H9 (cell line): ENCODE data around the gene TIMM10. TPM values are rescaled to one million over a fixed set of nuclear protein-coding genes. Genes with fewer than 3 reads are reported as not detected.

Experiments
- DNase-seq: peaks from one replicate; pipeline ENCODE4 v3.0.0-alpha.2; 2017
- H2AFZ ChIP-seq: one replicate; pipeline ENCODE4 v1.6.1; 2013; ENCODE audit warnings: mild to moderate bottlenecking, low read length, control low read depth, moderate library complexity
- H2AK5ac ChIP-seq: 2 replicates; pipeline ENCODE4 v1.6.1; 2013; ENCODE audit warnings: low read length, control low read depth, mixed read lengths; ENCODE audit not compliant: insufficient read length
- H2BK120ac ChIP-seq: one replicate; pipeline ENCODE4 v1.6.1; 2013; ENCODE audit warnings: low read depth, mild to moderate bottlenecking, low read length, control low read depth, inconsistent platforms; ENCODE audit not compliant: poor library complexity, severe bottlenecking
- H2BK12ac ChIP-seq: 2 replicates; pipeline ENCODE4 v1.6.1; 2013; ENCODE audit warnings: low read length, control low read depth, mixed read lengths, low read depth; ENCODE audit not compliant: insufficient read length
- H2BK15ac ChIP-seq: 2 replicates; pipeline ENCODE4 v1.6.1; 2013; ENCODE audit warnings: low read depth, low read length, control low read depth
- H2BK20ac ChIP-seq: one replicate; pipeline ENCODE4 v1.6.1; 2013; ENCODE audit warnings: low read depth, mild to moderate bottlenecking, low read length, control low read depth, inconsistent platforms; ENCODE audit not compliant: poor library complexity, severe bottlenecking
- H2BK5ac ChIP-seq: 2 replicates; pipeline ENCODE4 v1.6.1; 2013; ENCODE audit warnings: low read length, control low read depth, mixed read lengths; ENCODE audit not compliant: insufficient read length
- H3K14ac ChIP-seq: 2 replicates; pipeline ENCODE4 v1.6.1; 2013; ENCODE audit warnings: low read length, control low read depth; ENCODE audit not compliant: insufficient read depth
- H3K18ac ChIP-seq: 2 replicates; pipeline ENCODE4 v1.6.1; 2013; ENCODE audit warnings: low read depth, mild to moderate bottlenecking, mixed read lengths, low read length, control low read depth; ENCODE audit not compliant: insufficient read length
- H3K23ac ChIP-seq: 2 replicates; pipeline ENCODE4 v1.6.1; 2013; ENCODE audit warnings: low read length, control low read depth, mixed read lengths, low read depth; ENCODE audit not compliant: insufficient read length
- H3K23me2 ChIP-seq: 2 replicates; pipeline ENCODE4 v1.6.1; 2013; ENCODE audit warnings: low read depth, mild to moderate bottlenecking, mixed read lengths, low read length, control low read depth; ENCODE audit not compliant: insufficient read length, poor library complexity, severe bottlenecking
- H3K27ac ChIP-seq: 2 replicates; pipeline ENCODE4 v1.5.1; 2013; ENCODE audit warnings: low read length, control low read depth, mixed read lengths, low read depth; ENCODE audit not compliant: insufficient read length
- H3K27me3 ChIP-seq: 2 replicates; pipeline ENCODE4 v1.6.1; 2013; ENCODE audit warnings: low read length, control low read depth, inconsistent platforms; ENCODE audit not compliant: insufficient read depth
- H3K4ac ChIP-seq: 2 replicates; pipeline ENCODE4 v1.6.1; 2013; ENCODE audit warnings: low read depth, mild to moderate bottlenecking, control low read depth, inconsistent platforms, low read length, moderate library complexity
- H3K4me1 ChIP-seq: 2 replicates; pipeline ENCODE4 v1.6.1; 2013; ENCODE audit warnings: low read length, control low read depth, inconsistent platforms; ENCODE audit not compliant: insufficient read depth
- H3K4me2 ChIP-seq: 2 replicates; pipeline ENCODE4 v1.6.1; 2013; ENCODE audit warnings: low read length, control low read depth, mixed read lengths; ENCODE audit not compliant: insufficient read length, insufficient read depth
- H3K56ac ChIP-seq: 2 replicates; pipeline ENCODE4 v1.6.1; 2013; ENCODE audit warnings: low read depth, mild to moderate bottlenecking, mixed read lengths, low read length, control low read depth; ENCODE audit not compliant: insufficient read length
- H3K79me1 ChIP-seq: 2 replicates; pipeline ENCODE4 v1.6.1; 2013; ENCODE audit warnings: low read depth, mild to moderate bottlenecking, moderate library complexity, low read length, control low read depth, inconsistent platforms; ENCODE audit not compliant: insufficient read depth, poor library complexity, severe bottlenecking
- H3K79me2 ChIP-seq: 2 replicates; pipeline ENCODE4 v1.6.1; 2013; ENCODE audit warnings: low read length, control low read depth, inconsistent platforms; ENCODE audit not compliant: insufficient read depth
- H3K9ac ChIP-seq: 2 replicates; pipeline ENCODE4 v1.6.1; 2013; ENCODE audit warnings: low read length, control low read depth, mixed read lengths; ENCODE audit not compliant: insufficient read length; ENCODE audit errors: extremely low read depth
- H3K9me3 ChIP-seq: one replicate; pipeline ENCODE4 v1.6.1; 2013; ENCODE audit warnings: low read depth, low read length, inconsistent platforms; ENCODE audit not compliant: control insufficient read depth
- H3T11ph ChIP-seq: one replicate; pipeline ENCODE4 v1.6.1; 2013; ENCODE audit warnings: mild to moderate bottlenecking, low read length, control low read depth, inconsistent platforms
- H4K20me1 ChIP-seq: one replicate; pipeline ENCODE4 v1.6.1; 2013; ENCODE audit not compliant: control insufficient read depth, insufficient read length, insufficient read depth
- H4K5ac ChIP-seq: 2 replicates; pipeline ENCODE4 v1.6.1; 2013; ENCODE audit warnings: low read depth, mild to moderate bottlenecking, mixed read lengths, low read length, control low read depth; ENCODE audit not compliant: insufficient read length
- H4K8ac ChIP-seq: replicated peaks from 2 replicates; pipeline ENCODE4 v1.6.1; 2013; ENCODE audit warnings: low read length, control low read depth, mixed read lengths, low read depth; ENCODE audit not compliant: insufficient read length
- H4K91ac ChIP-seq: 2 replicates; pipeline ENCODE4 v1.6.1; 2013; ENCODE audit warnings: low read depth, mild to moderate bottlenecking, moderate library complexity, mixed read lengths, low read length, control low read depth; ENCODE audit not compliant: insufficient read length
- H3K27ac Mint-ChIP-seq, 3 experiments: 2 replicates in 2 of 3; 3 replicates in 1 of 3; pipeline ENCODE4 v1.8.0; 2020 to 2021; ENCODE audit warnings: mixed read lengths in 3 of 3, mild to moderate bottlenecking in 1 of 3, moderate library complexity in 1 of 3
- H3K27me3 Mint-ChIP-seq: 2 replicates; pipeline ENCODE4 v1.8.0; 2021; ENCODE audit warnings: low read depth, mild to moderate bottlenecking, moderate library complexity, mixed read lengths
- H3K36me3 Mint-ChIP-seq, 3 experiments: 2 replicates in 2 of 3; 3 replicates in 1 of 3; pipeline ENCODE4 v1.8.0; 2020 to 2021; ENCODE audit warnings: low read depth in 3 of 3, mixed read lengths in 3 of 3; ENCODE audit not compliant: insufficient read depth in 1 of 3
- H3K4me1 Mint-ChIP-seq, 2 experiments: 2 replicates each; pipeline ENCODE4 v1.8.0; 2020; ENCODE audit warnings: mixed read lengths in 2 of 2
- H3K4me3 Mint-ChIP-seq, 2 experiments: 2 replicates in 1 of 2; 3 replicates in 1 of 2; pipeline ENCODE4 v1.8.0; 2020 to 2021; ENCODE audit warnings: mild to moderate bottlenecking in 2 of 2, mixed read lengths in 2 of 2, moderate library complexity in 1 of 2
- H3K9me3 Mint-ChIP-seq, 2 experiments: 2 replicates in 1 of 2; 3 replicates in 1 of 2; pipeline ENCODE4 v1.8.0; 2020; ENCODE audit warnings: mild to moderate bottlenecking in 2 of 2, mixed read lengths in 2 of 2, moderate library complexity in 1 of 2
- CTCF ChIP-seq: fragments of 200-600 bp; sonication (generic); conservative IDR thresholded peaks from 3 replicates; pipeline ENCODE4 v1.8.0; 2021; ENCODE audit warnings: antibody characterized with exemption, mild to moderate bottlenecking
- WGBS: extraction: QIAGEN DNeasy Blood & Tissue Kit; methylation state at CpG from one replicate; pipeline ENCODE4 v1.1.7; 2013; ENCODE audit warnings: missing lambda C conversion rate, low lambda C conversion rate, mixed read lengths; ENCODE audit not compliant: insufficient read length; ENCODE audit errors: extremely low coverage; 5-methylcytosine and 5-hydroxymethylcytosine counted together
- total RNA-seq: library from RNA; stranded (reverse); gene quantifications from 2 replicates; pipeline ENCODE4 v1.2.1, GENCODE V29; 2021

Gene TIMM10
- total RNA-seq, 1 experiment from 2014 or later: 130 TPM

- Histone ChIP-seq H3K14ac (no peak overlapping the region), H2AFZ (no peak overlapping the region), H3K27ac (no peak overlapping the region), H4K8ac (no peak overlapping the region), H3K9ac (no peak overlapping the region), H2BK15ac (no peak overlapping the region), H3K23ac (no peak overlapping the region), H3K4me1 (no peaks in the 10 kb centered on the region), H3K9me3 (no peaks in the 10 kb centered on the region), H4K5ac (no peak overlapping the region), H3T11ph (no peak overlapping the region), H4K91ac (no peak overlapping the region), H3K27me3 (no peaks in the 10 kb centered on the region), H3K4ac (no peak overlapping the region), H3K4me2 (no peak overlapping the region), H3K79me1 (no peaks in the 10 kb centered on the region), H3K56ac (no peak overlapping the region), H2BK12ac (no peak overlapping the region), H2BK120ac (no peak overlapping the region), H2BK20ac (no peak overlapping the region), H3K18ac (no peak overlapping the region), H2BK5ac (no peak overlapping the region), H4K20me1 (no peaks in the 10 kb centered on the region), H2AK5ac (no peak overlapping the region), H3K23me2 (peaks cover 10% of the 10 kb centered on the region), H3K79me2 (no peaks in the 10 kb centered on the region)
- no peak for DNase-seq
- H3K4me1 Mint-ChIP-seq: peaks cover 6 to 10% of the 10 kb centered on the region in 2 experiments
- WGBS: no CpG with 5 or more reads among the region's 15 CpGs
- no peak overlapping the region for H3K27ac Mint-ChIP-seq
- H3K27me3 Mint-ChIP-seq: peaks cover 24% of the 10 kb centered on the region
- H3K9me3 Mint-ChIP-seq: no peaks in the 10 kb centered on the region
- no peak for TF ChIP-seq CTCF
- no peak overlapping the region for H3K4me3 Mint-ChIP-seq
- H3K36me3 Mint-ChIP-seq: peaks cover 21 to 29% (median 22%) of the 10 kb centered on the region in 3 experiments; a peak in 6 of 7 replicates
These were observed 43.4 kb downstream of the TIMM10 start for GRCh38 chr11:57487021-57487778.
